HuH-7 (cell line): Measurements from ENCODE around the gene FOXP1.
A peak's percentile ranks its signal among the peaks of the same experiment; 100 is the strongest.

Experiments used
- DNase-seq: peaks from one replicate; pipeline ENCODE4 v3.0.0; 2011; ENCODE audit warnings: low spot score

The FOXP1 gene

GRCh38 chr3:71484452-71484851, 99.1 kb downstream of the FOXP1 start:
- no peak for DNase-seq

DNA sequence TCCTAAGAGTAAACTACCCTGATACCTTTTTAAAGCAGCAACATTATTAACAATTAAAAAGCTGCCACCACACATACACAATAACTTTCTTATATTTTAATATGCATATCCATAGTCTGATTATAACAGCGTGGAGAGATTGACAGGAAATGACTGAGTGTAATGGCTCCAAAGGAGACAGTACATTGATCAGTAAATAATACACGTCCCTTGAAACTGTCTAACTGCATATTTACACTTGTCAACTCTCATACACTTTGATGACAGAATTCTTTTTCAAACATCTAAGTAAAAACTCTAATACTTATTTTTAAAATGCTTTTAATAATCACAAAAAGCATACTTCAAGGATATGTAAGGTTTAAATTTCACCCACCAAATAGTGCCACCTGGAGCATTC, 99.5 kb downstream of the FOXP1 start:
- no peak for DNase-seq

GRCh38 chr3:71482771-71483170, 100.8 kb downstream of the FOXP1 start:
- DNase-seq = no peak

- no peak for DNase-seq
Observed at GRCh38 chr3:71478568-71478967, 105.0 kb downstream of the FOXP1 start.

- DNase-seq = no peak
Observed at GRCh38 chr3:71476950-71477349, 106.6 kb downstream of the FOXP1 start.

DNA sequence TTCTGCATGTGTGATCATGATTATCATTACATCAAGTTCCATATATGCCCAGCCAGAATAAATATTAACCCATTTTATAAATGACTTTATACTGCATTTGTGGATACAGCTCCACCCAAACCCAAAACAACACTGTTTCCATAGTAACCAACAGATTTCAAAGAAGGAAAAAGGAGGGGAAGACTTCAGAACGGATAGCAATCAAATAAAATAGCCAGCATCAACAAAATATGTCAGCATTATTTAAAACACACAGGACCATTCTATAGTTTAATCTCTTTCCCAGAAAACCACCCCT, 114.4 kb downstream of the FOXP1 start:
- no peak for DNase-seq

DNA sequence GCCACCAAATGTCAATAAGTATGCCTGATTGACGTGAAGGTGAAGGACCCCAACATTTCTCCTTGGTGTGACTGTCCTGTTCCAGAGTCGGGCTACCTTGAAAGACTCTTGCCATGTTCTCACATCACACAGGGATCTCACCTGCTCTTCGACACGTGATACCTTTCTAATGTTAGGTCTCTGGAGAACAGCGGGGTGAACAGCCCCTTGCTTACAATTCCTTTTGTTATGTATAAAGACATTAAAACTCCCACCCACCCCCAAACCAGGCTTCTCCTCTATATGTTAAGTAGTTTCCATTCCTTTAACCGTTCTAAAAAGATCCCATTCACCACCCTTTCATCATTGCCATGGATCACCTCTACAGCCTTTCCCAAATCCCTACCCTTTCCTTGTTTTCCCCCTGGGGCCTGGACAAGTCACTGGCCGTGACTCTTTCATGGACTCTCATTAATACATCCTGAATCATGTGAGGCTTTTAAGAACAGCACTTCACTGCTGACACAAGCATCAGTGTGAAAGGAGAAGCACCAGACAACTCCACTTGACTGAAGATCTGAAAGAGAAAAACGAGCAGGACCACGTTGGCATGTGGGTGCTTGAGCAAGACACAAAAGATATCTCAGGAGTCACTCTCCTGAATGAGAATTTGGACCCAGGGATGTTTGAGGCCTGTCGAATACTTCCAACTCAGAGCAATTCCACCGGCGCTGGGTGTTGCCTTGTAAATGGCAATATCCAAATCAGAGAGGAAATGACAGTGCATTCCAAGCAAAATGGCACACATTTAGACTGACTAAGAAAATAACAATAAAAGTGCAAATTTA, 115.0 kb downstream of the FOXP1 start:
- no peak for DNase-seq

DNA sequence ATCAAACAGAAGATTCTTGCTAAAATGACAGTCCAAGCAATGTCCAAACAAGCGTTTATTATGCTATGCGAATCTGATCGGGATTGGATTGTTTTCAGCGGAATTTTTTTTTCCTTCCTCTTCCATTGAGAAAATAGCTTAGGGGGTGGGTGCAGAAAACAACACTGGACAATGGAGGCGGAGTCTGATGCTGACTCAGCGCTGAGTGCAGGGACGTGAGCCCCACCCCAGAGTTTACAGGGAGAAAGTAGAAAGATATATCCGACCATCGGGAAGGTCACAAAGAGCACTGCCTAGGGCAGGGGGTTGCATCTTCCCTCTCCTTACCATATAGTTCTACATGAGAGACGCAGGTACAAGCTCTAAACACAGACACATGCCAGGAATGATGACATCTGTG, 117.0 kb downstream of the FOXP1 start:
- no peak for DNase-seq

DNA sequence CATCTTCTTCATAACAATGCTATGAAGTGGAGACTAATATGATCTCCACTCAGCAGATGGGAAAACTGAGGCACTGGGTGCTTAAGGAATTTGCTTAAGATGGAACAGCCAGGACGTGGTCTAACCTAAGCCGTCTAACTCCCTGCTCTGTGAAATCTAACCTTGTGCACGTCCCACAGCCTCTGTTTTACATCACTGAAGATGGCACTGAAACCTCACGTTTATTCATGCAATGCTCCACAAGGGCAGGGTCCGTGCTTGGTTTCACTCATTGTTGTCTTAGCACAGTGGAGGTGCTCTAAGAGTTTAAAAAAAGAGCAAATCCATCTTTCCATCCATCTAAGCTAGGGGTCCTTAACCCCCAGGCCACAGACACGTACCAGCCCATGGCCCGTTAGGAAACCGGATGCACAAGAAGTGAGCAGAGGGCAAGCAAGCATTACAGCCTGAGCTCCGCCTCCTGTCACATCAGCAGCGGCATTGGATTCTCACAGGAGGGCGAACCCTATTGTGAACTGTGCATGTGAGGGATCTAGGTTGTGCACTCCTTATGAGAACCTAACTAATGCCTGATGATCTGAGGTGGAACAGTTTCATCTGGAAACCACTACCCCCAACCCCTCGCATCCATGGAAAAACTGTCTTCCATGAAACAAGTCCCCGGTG, 118.0 kb downstream of the FOXP1 start:
- DNase-seq = no peak

GRCh38 chr3:71464613-71465012, 118.9 kb downstream of the FOXP1 start:
- DNase-seq = no peak

GRCh38 chr3:71463617-71464016, 119.9 kb downstream of the FOXP1 start:
- no peak for DNase-seq

- DNase-seq = no peak
Observed at GRCh38 chr3:71462586-71462985, 120.9 kb downstream of the FOXP1 start.

GRCh38 chr3:71461749-71462483, 121.6 kb downstream of the FOXP1 start:
- DNase-seq = no peak

DNA sequence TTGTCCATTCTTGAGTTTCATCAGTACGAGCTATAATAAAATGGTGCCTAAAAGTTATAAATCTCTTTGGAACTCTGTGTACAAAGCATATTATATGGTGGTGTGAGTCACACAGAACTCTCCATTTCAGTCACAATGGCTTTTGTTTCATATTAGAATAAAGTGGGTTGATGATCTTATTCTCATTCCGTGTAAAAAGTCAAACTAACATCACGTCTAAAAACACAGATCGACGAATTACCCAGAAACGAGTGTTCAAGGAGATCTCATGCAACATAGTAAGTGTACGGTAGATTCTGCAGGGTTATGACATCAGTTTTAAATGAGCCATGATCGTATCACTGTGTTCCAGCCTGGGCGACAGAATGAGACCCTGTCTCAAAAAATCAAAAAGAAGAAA, 122.4 kb downstream of the FOXP1 start:
- no peak for DNase-seq

- no peak for DNase-seq
Observed at GRCh38 chr3:71458895-71459294, 124.6 kb downstream of the FOXP1 start.

DNA sequence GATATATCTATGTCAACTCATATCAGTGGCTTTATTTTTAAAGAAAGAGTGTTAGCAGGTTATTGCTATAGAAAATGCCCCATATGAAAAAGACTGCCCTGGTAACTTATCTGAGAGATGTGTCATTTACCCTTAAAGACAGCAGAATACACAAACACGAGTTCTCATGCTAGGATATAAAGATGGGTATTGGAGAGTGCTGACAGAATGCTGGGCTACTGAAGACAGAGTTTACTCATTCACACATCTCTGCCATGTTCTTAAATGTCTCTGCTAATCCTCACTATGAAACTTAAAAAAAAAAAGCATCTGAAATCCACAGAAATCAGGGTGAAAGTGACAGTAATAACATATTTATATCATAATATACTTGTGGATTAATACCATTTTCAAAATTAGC, 126.7 kb downstream of the FOXP1 start:
- DNase-seq = no peak

DNA sequence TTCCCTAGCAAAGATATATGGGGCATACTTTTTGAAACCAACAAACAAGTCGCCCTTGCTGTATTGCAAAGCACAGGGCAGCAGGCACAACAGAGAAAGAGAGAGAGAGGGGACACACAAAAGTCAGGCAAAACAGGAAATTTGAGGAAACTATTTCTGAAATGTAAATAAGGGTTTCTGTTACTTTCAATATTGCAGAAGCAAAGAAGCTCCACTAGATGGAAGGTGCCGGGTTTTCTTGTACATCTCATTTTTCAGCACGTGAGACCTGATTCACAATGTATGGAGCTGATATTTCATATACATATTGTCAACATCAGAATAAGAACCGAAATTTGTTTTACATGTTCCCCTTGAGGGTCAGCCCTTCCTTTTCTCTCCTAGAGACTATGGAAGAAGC, 127.4 kb downstream of the FOXP1 start:
- no peak for DNase-seq

DNA sequence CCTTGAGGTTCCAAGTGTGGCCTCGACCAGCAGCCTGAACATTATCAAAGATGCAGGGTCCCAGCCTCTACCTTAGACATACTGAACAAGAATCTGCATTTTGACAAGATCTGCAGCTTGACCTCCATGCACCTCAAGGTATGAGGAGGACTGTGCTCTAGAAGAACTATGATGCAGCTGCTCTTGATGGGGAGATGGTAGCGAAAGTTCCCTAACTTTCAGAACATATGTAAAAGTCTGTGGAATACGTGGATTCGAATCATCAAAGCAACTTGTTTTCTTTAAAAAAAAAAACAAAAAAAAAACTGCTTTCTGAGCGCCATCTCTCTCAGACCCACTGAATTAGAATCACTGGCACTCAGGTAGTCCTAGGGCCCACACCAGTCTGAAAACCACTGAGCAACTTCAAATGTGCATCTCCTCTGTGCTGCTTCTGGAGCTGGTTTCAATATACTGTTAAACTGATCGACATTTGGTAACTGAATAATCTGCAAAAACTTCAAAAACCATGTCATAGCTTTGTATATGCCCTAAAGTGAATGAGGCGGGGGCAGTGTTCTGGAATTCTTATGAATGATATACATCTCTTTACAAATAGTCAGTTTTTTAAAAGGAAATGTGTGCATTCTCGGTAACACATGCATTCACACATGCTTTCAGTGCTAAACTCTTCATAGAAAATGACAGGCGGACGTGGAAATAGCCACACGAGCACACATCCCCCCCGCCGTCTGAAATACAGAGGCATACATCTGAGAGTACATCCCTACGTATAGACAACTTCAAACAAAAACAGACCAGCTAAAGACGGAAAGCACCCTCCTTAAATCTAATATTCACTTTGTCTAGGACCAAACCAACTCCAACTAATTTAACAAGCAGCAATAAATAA, 128.8 kb downstream of the FOXP1 start:
- DNase-seq = no peak

- no peak for DNase-seq
Observed at GRCh38 chr3:71453822-71454511, 129.6 kb downstream of the FOXP1 start.

DNA sequence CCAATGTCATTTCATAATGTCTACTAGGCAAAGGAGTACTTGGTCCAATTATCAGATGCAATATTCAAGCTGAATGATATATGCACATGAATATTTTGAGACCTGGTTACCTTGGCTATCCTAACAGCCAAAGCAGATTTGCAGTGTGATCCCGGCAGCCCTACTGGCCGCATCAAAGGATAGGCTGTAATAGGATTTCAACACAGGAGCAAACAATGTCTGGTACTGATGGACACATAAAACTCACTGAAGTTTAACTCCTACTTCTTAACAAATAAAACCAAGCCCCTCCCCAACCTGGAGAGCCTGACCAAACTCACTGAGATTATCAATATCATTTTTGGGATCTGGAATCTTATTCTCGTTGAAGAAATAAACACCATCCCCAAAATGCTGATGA, 130.2 kb downstream of the FOXP1 start:
- DNase-seq = peak; percentile 4

- no peak for DNase-seq
Observed at GRCh38 chr3:71451812-71452211, 131.7 kb downstream of the FOXP1 start.

GRCh38 chr3:71451060-71451459, 132.5 kb downstream of the FOXP1 start:
- DNase-seq = no peak
